K562 (cell line): ENCODE measurements around the gene APPL2. TPM values are rescaled to one million over a fixed set of nuclear protein-coding genes. Genes with fewer than 3 reads are reported as not detected.

ENCODE experiments used
- ATAC-seq: fragments of 200-7000 bp; cut with Tn5 transposase; 3 replicates; pipeline ENCODE4 v1.9.1; 2020; ENCODE audit warnings: moderate library complexity
- BruUV-seq: library from RNA; stranded (reverse); fragments of 400-500 nt; replicated peaks from 2 replicates; lab custom pipeline; 2021; lab: Mats Ljungman, UMichigan
- CTCF ChIA-PET: fragments of 300-600 bp; formaldehyde crosslinking; extraction: SDS; loops from one replicate; lab custom pipeline; 2021; ENCODE audit warnings: low intra/inter-chr PET ratio; lab: Yijun Ruan, JAX
- POLR2A ChIA-PET: fragments of 300-600, 350-650 bp; sonication (Branson Sonifier 250); formaldehyde crosslinking; extraction: SDS; loops from one replicate; lab custom pipeline; 2021; ENCODE audit warnings: antibody characterized with exemption, inconsistent platforms; lab: Yijun Ruan, JAX
- DNase-seq, 4 experiments: peaks; one replicate each; pipeline versions ENCODE4 v3.0.0 to v3.0.0-alpha.2; 2011 to 2018; ENCODE audit warnings: low spot score in 3 of 4, mixed read lengths in 3 of 4; ENCODE audit errors: extremely low read depth in 1 of 4
- FAIRE-seq: peaks from 2 replicates; lab custom pipeline; 2011; peaks lifted over from hg19 to GRCh38; lab: Jason Lieb, UNC
- H2AFZ ChIP-seq: 2 replicates; pipeline ENCODE4 v1.6.0; 2011; ENCODE audit warnings: low read depth, low read length, control low read depth, inconsistent platforms
- H3K27ac ChIP-seq: fragments of 200-600 bp; 3 replicates; pipeline ENCODE4 v1.8.0; 2011; ENCODE audit warnings: low read depth, mild to moderate bottlenecking, control low read depth, inconsistent platforms, low read length, moderate library complexity, mixed read lengths; ENCODE audit errors: extremely low read depth
- H3K27me3 ChIP-seq, 2 experiments: fragments of 300-600 bp in 1 of 2; 2 replicates in 1 of 2; 3 replicates in 1 of 2; pipeline versions ENCODE4 v1.6.0 to v1.8.0; 2011; ENCODE audit warnings: inconsistent platforms in 2 of 2, low read length in 2 of 2, mild to moderate bottlenecking in 1 of 2, mixed read lengths in 1 of 2, moderate library complexity in 1 of 2; ENCODE audit not compliant: control insufficient read depth in 2 of 2, insufficient read depth in 2 of 2
- H3K36me3 ChIP-seq: fragments of 300-600 bp; 3 replicates; pipeline ENCODE4 v1.8.0; 2011; ENCODE audit warnings: mild to moderate bottlenecking, low read length, inconsistent platforms; ENCODE audit not compliant: control insufficient read depth, insufficient read depth
- H3K4me1 ChIP-seq, 2 experiments: fragments of 200-600 bp in 1 of 2; replicated peaks in 1 of 2; 2 replicates in 1 of 2; 3 replicates in 1 of 2; pipeline versions ENCODE4 v1.5.1 to v1.8.0; 2011; ENCODE audit warnings: inconsistent platforms in 2 of 2, low read length in 2 of 2, mild to moderate bottlenecking in 1 of 2, mixed read lengths in 1 of 2, moderate library complexity in 1 of 2; ENCODE audit not compliant: control insufficient read depth in 2 of 2, insufficient read depth in 2 of 2
- H3K4me2 ChIP-seq: 2 replicates; pipeline ENCODE4 v1.6.1; 2011; ENCODE audit warnings: low read length, control low read depth, inconsistent platforms, mixed read lengths; ENCODE audit not compliant: insufficient read depth
- H3K4me3 ChIP-seq: fragments of 200-600 bp; sonication (generic), shearing (Covaris generic); 2 replicates; pipeline ENCODE4 v1.5.1; 2016; ENCODE audit warnings: control low read depth, inconsistent platforms
- H3K79me2 ChIP-seq: fragments of 200-600 bp; 3 replicates; pipeline ENCODE4 v1.8.0; 2011; ENCODE audit warnings: low read length, inconsistent platforms; ENCODE audit not compliant: control insufficient read depth, insufficient read depth
- H3K9ac ChIP-seq, 2 experiments: 2 replicates each; pipeline versions ENCODE4 v1.6.0 to v1.6.1; 2011; ENCODE audit warnings: low read depth in 2 of 2, low read length in 2 of 2, control low read depth in 1 of 2, inconsistent platforms in 1 of 2, mild to moderate bottlenecking in 1 of 2, mixed read lengths in 1 of 2; ENCODE audit not compliant: insufficient read depth in 1 of 2
- H3K9me1 ChIP-seq: one replicate; pipeline ENCODE4 v1.6.0; 2011; ENCODE audit warnings: inconsistent platforms, mild to moderate bottlenecking, low read length, moderate library complexity; ENCODE audit not compliant: control insufficient read depth, insufficient read depth
- H3K9me3 ChIP-seq: replicated peaks from 2 replicates; pipeline ENCODE4 v1.5.1; 2011; ENCODE audit warnings: low read depth, low read length, inconsistent platforms; ENCODE audit not compliant: control insufficient read depth, insufficient read depth
- H4K20me1 ChIP-seq: replicated peaks from 2 replicates; pipeline ENCODE4 v1.6.1; 2011; ENCODE audit warnings: low read length, inconsistent platforms, mixed read lengths; ENCODE audit not compliant: control insufficient read depth, insufficient read depth
- BRD9 ChIP-seq: fragments of 450-650 bp; IDR thresholded peaks from 2 replicates; pipeline ENCODE4 v1.6.1; 2018; ENCODE audit warnings: low read depth; ENCODE audit not compliant: partially characterized antibody
- CHD1 ChIP-seq: fragments of 200-600 bp; sonication (generic); IDR thresholded peaks from one replicate; pipeline ENCODE4 v1.6.1; 2012; ENCODE audit warnings: mild to moderate bottlenecking, moderate library complexity, low read length, inconsistent platforms
- CREBBP ChIP-seq: IDR thresholded peaks from one replicate; pipeline ENCODE4 v1.6.1; 2012; ENCODE audit warnings: low read depth, mild to moderate bottlenecking, control low read depth, inconsistent platforms, low read length
- DIDO1 ChIP-seq: fragments of 450-650 bp; IDR thresholded peaks from 2 replicates; pipeline ENCODE4 v1.6.1; 2016; ENCODE audit warnings: low read depth, missing biosample characterization, missing genetic modification characterization
- EWSR1 ChIP-seq: fragments of 450-650 bp; IDR thresholded peaks from 2 replicates; pipeline ENCODE4 v1.6.1; 2018; ENCODE audit warnings: borderline replicate concordance, mild to moderate bottlenecking, low read depth, moderate library complexity; ENCODE audit not compliant: partially characterized antibody
- HMG20B ChIP-seq: fragments of 250-450 bp; sonication (Bioruptor Pico); IDR thresholded peaks from 2 replicates; pipeline ENCODE4 v1.5.0; 2021; ENCODE audit warnings: mild to moderate bottlenecking
- HNRNPLL ChIP-seq: fragments of 200-400 bp; formaldehyde crosslinking; IDR thresholded peaks from 2 replicates; pipeline ENCODE4 v1.6.1; 2017; ENCODE audit warnings: low read length, low read depth, mild to moderate bottlenecking; ENCODE audit not compliant: poor library complexity, severe bottlenecking
- PTRF ChIP-seq: fragments of 450-650 bp; IDR thresholded peaks from 2 replicates; pipeline ENCODE4 v1.6.1; 2016; ENCODE audit warnings: mild to moderate bottlenecking, missing genetic modification characterization, missing compliant biosample characterization
- SIN3B ChIP-seq: fragments of 450-650 bp; IDR thresholded peaks from 2 replicates; pipeline ENCODE4 v1.6.1; 2017; ENCODE audit warnings: low read depth, mild to moderate bottlenecking, moderate library complexity
- SMARCA4 ChIP-seq: fragments of 450-650 bp; IDR thresholded peaks from 2 replicates; pipeline ENCODE4 v1.6.1; 2016
- TAF9B ChIP-seq: fragments of 450-650 bp; IDR thresholded peaks from 2 replicates; pipeline ENCODE4 v1.6.1; 2018; ENCODE audit warnings: mild to moderate bottlenecking; ENCODE audit not compliant: partially characterized antibody
- ZBTB8A ChIP-seq: fragments of 450-650 bp; IDR thresholded peaks from 2 replicates; pipeline ENCODE4 v1.6.1; 2018; ENCODE audit warnings: mild to moderate bottlenecking, moderate library complexity; ENCODE audit not compliant: partially characterized antibody
- ZFX ChIP-seq: sonication (generic); formaldehyde crosslinking; IDR thresholded peaks from 2 replicates; pipeline ENCODE4 v1.8.0; 2022; ENCODE audit warnings: mild to moderate bottlenecking, missing genetic modification reagents, moderate library complexity
- ZKSCAN3 ChIP-seq: fragments of 250-450 bp; sonication (Bioruptor Pico); IDR thresholded peaks from 2 replicates; pipeline ENCODE4 v1.4.0; 2020
- ZNF318 ChIP-seq, 2 experiments: fragments of 450-650 bp; IDR thresholded peaks; 2 replicates each; pipeline ENCODE4 v1.6.1; 2016; ENCODE audit warnings: mild to moderate bottlenecking in 2 of 2, borderline replicate concordance in 1 of 2, low read depth in 1 of 2, moderate library complexity in 1 of 2
- WGBS: fragments of 100-300 bp; shearing (Covaris generic); methylation state at CpG from one replicate; pipeline ENCODE4 v1.1.6; 2016; ENCODE audit warnings: low coverage, mixed read lengths; ENCODE audit not compliant: insufficient coverage; ENCODE audit errors: missing lambda C conversion rate; 5-methylcytosine and 5-hydroxymethylcytosine counted together
- in situ Hi-C: fragments of 300-500 bp; cut with MboI; formaldehyde crosslinking; loops from 4 replicates; pipeline ENCODE4 v1.15.0; 2018; ENCODE audit warnings: inconsistent platforms, mixed read lengths
- intact Hi-C: fragments of 100-400 bp; cut with micrococcal nuclease; formaldehyde crosslinking; loops from 2 replicates; pipeline ENCODE4 v1.14.2; 2022
- polyA plus RNA-seq, 8 experiments: library from polyadenylated mRNA; depleted of rRNA in 4 of 8; stranded (reverse) in 5 of 8; unstranded in 3 of 8; fragments of >200 nt; fragmentation: Nextera tagmentation in 2 of 8; fragmentation: Illumina TruSeq in 1 of 8; extraction: Ambion mirVana in 2 of 8; extraction: Trizol in 1 of 8; gene quantifications; 2 replicates each; pipeline versions ENCODE4 v1.2.1 to v1.2.3, GENCODE V29; 2011 to 2014; ENCODE audit warnings: inconsistent platforms in 1 of 8, missing spikeins in 1 of 8
- total RNA-seq, 7 experiments: library from RNA; depleted of rRNA in 6 of 7; stranded (reverse); fragments of >200 nt in 6 of 7; fragmentation: Illumina TruSeq in 2 of 7; extraction: Trizol in 2 of 7; gene quantifications; 2 replicates each; pipeline versions ENCODE4 v1.2.1 to v1.2.3, GENCODE V29; 2011 to 2021; ENCODE audit warnings: low replicate concordance in 1 of 7
- TF ChIP-seq, protein P1 (sequence below): IDR thresholded peaks from 2 replicates; pipeline ENCODE4 v1.6.1; 2011; ENCODE audit not compliant: insufficient read length; ENCODE audit errors: extremely low read depth

Gene APPL2
- total and polyA plus RNA-seq, 9 of the 15 experiments (the other 6 are each of a cell fraction or from before 2014, with no cell fraction given): 2.1 to 14.4 (median 8.2) TPM

GRCh38 chr12:105271364-105271763 is 35.4 kb upstream of the APPL2 start:
- intact Hi-C loops: no loop called here
- Histone ChIP-seq H3K9me1 (no peaks in the 10 kb centered on the region), H3K9ac (no peak overlapping the region), H3K27ac (no peak overlapping the region), H2AFZ (no peak overlapping the region), H4K20me1 (no peaks in the 10 kb centered on the region), H3K36me3 (no peaks in the 10 kb centered on the region), H3K27me3 (peaks cover 2 to 8% of the 10 kb centered on the region in 2 experiments; a peak in 1 of 5 replicates), H3K4me3 (no peak overlapping the region), H3K4me1 (no peaks in the 10 kb centered on the region), H3K4me2 (no peak overlapping the region), H3K9me3 (no peaks in the 10 kb centered on the region), H3K79me2 (no peaks in the 10 kb centered on the region)
- BruUV-seq: no TSS peak
- ATAC-seq (no peak), DNase-seq (no peak), FAIRE-seq (no peak)
- ChIA-PET CTCF (no interaction called here), POLR2A (no interaction called here)
- in situ Hi-C loops: no loop called here
- 0% methylated on average over 1 of the region's 1 CpG for WGBS
- TF ChIP-seq CHD1 (no peak), ZKSCAN3 (CRISPR knock-in tag) (no peak), TAF9B (no peak), ZFX (CRISPR knock-in tag) (no peak), SMARCA4 (no peak), CREBBP (no peak), PTRF (tag) (no peak), BRD9 (no peak), ZBTB8A (no peak), ZNF318 (IDR thresholded peaks at IDR 0.05; ENCODE audit: borderline replicate concordance in 1 of 2, low read depth in 1 of 2) (no peak), HNRNPLL (no peak), DIDO1 (tag) (no peak), SIN3B (no peak), EWSR1 (no peak), HMG20B (no peak)
- TF ChIP-seq, protein P1, sequence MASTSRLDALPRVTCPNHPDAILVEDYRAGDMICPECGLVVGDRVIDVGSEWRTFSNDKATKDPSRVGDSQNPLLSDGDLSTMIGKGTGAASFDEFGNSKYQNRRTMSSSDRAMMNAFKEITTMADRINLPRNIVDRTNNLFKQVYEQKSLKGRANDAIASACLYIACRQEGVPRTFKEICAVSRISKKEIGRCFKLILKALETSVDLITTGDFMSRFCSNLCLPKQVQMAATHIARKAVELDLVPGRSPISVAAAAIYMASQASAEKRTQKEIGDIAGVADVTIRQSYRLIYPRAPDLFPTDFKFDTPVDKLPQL: no peak
